ENCODE measurements around the gene TBX5.

Gene TBX5

DNA sequence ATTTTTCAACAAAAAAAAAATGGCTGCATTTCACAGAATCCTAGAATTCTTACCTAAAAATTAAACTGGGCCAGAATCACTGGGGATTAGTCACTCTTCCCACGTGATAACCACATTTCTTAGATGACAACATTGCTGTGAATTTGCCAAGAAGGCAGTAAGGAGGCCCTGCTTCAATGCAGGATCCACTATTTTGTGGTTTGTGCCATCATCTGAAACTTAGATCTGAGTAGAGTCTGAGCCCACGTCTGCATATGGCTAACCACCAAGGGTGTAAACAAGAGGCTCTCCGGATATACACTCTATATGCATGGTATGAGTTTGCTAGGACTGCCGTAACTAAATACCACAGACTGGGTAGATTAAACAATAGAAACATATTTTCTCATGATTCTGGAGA lies 24.4 kb upstream of the TBX5 start:
- Histone ChIP-seq H3K9me3 (no peaks in the 10 kb centered on the region), H3K36me3 (no peaks in the 10 kb centered on the region), H3K27me3 (peaks cover 0 to 12% of the 10 kb centered on the region in 2 donors), H3K4me3 (no peak overlapping the region), H3K4me1 (no peaks in the 10 kb centered on the region), H3K27ac (no peak overlapping the region)
- no peak for DNase-seq
- intact Hi-C loops (cut with DNase I; ENCODE audit: low total_unique reads): no loop called here
- no peak for TF ChIP-seq CTCF (IDR thresholded peaks at IDR 0.05)

DNA sequence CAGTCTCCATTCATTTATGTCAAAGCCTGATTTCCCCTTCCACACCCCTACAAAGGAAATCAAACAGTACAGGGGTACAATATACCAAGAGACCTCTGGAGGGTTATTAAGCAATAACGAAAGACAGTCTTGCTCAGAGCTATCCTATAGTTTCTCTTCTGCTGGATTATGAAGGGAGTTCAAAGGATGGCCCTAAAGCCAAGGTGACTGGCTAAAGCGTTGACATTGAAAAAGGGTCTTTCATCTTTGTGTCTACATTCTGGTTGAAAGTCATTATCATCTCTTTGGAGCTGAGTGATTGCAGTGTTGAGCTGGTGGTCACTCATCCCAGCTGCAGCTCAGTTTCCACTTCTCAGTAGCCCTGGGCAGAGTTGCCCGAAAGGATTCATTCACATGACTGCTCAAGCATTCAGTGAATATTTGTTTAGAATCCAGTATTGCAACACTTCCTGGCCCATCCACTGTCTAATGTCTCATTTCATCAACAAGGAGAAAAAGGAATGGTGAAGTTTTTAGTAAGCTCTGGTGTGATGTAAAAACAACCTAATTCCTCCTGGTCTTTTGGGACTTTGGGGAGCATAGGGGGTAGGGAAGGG lies 19.2 kb upstream of the TBX5 start:
- Histone ChIP-seq H3K4me1 (no peaks in the 10 kb centered on the region), H3K9me3 (no peaks in the 10 kb centered on the region), H3K4me3 (no peak overlapping the region), H3K27me3 (peaks cover 0 to 24% of the 10 kb centered on the region in 2 donors), H3K36me3 (no peaks in the 10 kb centered on the region), H3K27ac (no peak overlapping the region)
- TF ChIP-seq CTCF (IDR thresholded peaks at IDR 0.05): no peak
- intact Hi-C loops (cut with DNase I; ENCODE audit: low total_unique reads): no loop called here
- DNase-seq: no peak

GRCh38 chr12:114420944-114421335 lies 15.0 kb upstream of the TBX5 start:
- H3K4me3 ChIP-seq: no peak overlapping the region
- intact Hi-C loops (cut with DNase I; ENCODE audit: low total_unique reads): no loop called here
- no peak for DNase-seq
- TF ChIP-seq CTCF (IDR thresholded peaks at IDR 0.05): no peak
- H3K27ac ChIP-seq: no peak overlapping the region
- peaks cover 0 to 48% of the 10 kb centered on the region in 2 donors for H3K27me3 ChIP-seq
- no peaks in the 10 kb centered on the region for H3K4me1 ChIP-seq
- no peaks in the 10 kb centered on the region for H3K9me3 ChIP-seq
- no peaks in the 10 kb centered on the region for H3K36me3 ChIP-seq

DNA sequence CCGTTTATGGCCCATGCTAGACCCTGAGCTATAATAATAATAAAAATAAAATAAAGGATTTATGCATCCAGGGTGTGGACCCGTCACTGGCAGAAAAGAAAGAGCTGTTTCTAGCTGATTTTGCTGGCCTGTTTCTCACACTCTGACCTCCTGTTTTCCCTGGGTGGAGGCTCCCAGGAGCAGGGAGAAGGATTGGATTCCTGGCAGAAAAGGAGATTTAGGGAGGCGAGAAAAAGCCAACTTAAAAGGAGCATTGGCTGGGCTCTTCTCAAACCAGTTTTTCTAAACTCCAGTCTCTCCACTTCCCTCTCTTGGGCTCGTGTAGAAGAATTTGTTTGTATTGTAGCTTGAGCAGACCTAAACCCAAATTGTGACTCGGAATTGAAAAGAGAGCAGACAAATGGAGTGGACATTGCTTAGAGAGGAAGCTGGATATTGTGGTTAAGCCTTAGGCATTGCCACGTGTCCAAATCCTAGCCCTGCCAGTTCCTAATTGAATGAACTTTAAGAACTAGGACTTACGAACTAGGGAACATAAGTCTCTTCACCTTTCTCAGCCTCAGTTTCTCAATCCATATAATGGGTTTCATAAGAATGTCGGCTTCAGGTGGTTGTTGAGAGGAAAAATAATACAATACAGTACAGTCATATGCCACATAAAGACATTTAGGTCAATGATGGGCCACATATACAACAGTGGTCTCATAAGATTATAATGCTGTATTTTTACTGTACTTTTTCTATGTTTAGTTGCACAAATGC lies 14.4 kb upstream of the TBX5 start:
- DNase-seq: no peak
- Histone ChIP-seq H3K9me3 (no peaks in the 10 kb centered on the region), H3K27me3 (peaks cover 0 to 54% of the 10 kb centered on the region in 2 donors), H3K27ac (no peak overlapping the region), H3K4me3 (no peak overlapping the region), H3K4me1 (no peaks in the 10 kb centered on the region), H3K36me3 (no peaks in the 10 kb centered on the region)
- TF ChIP-seq CTCF (IDR thresholded peaks at IDR 0.05): no peak
- intact Hi-C loops (cut with DNase I; ENCODE audit: low total_unique reads): no loop called here

- no peak overlapping the region for H3K27ac ChIP-seq
- DNase-seq: no peak
- peaks cover 0 to 4% (median 1%) of the 10 kb centered on the region in 4 donors for H3K4me1 ChIP-seq
Observed at GRCh38 chr12:114416028-114416427, 10.1 kb upstream of the TBX5 start.

More at GRCh38 chr12:114416028-114416427, 10.1 kb upstream of the TBX5 start:
- no peaks in the 10 kb centered on the region for H3K36me3 ChIP-seq
- H3K4me3 ChIP-seq: no peak overlapping the region
- peaks cover 0 to 81% of the 10 kb centered on the region in 2 donors for H3K27me3 ChIP-seq
- intact Hi-C loops (cut with DNase I; ENCODE audit: low total_unique reads): no loop called here
- TF ChIP-seq CTCF (IDR thresholded peaks at IDR 0.05): no peak
- no peaks in the 10 kb centered on the region for H3K9me3 ChIP-seq

All from tibial artery (tissue), 4 donors.